H9 (cell line): ENCODE results near the gene TRIOBP. TPM values are rescaled to one million over a fixed set of nuclear protein-coding genes. Genes with fewer than 3 reads are reported as not detected.

Source experiments
- DNase-seq: peaks from one replicate; pipeline ENCODE4 v3.0.0-alpha.2; 2017
- H2AFZ ChIP-seq: one replicate; pipeline ENCODE4 v1.6.1; 2013; ENCODE audit warnings: mild to moderate bottlenecking, low read length, control low read depth, moderate library complexity
- H2AK5ac ChIP-seq: 2 replicates; pipeline ENCODE4 v1.6.1; 2013; ENCODE audit warnings: low read length, control low read depth, mixed read lengths; ENCODE audit not compliant: insufficient read length
- H2BK120ac ChIP-seq: one replicate; pipeline ENCODE4 v1.6.1; 2013; ENCODE audit warnings: low read depth, mild to moderate bottlenecking, low read length, control low read depth, inconsistent platforms; ENCODE audit not compliant: poor library complexity, severe bottlenecking
- H2BK12ac ChIP-seq: 2 replicates; pipeline ENCODE4 v1.6.1; 2013; ENCODE audit warnings: low read length, control low read depth, mixed read lengths, low read depth; ENCODE audit not compliant: insufficient read length
- H2BK15ac ChIP-seq: 2 replicates; pipeline ENCODE4 v1.6.1; 2013; ENCODE audit warnings: low read depth, low read length, control low read depth
- H2BK20ac ChIP-seq: one replicate; pipeline ENCODE4 v1.6.1; 2013; ENCODE audit warnings: low read depth, mild to moderate bottlenecking, low read length, control low read depth, inconsistent platforms; ENCODE audit not compliant: poor library complexity, severe bottlenecking
- H2BK5ac ChIP-seq: 2 replicates; pipeline ENCODE4 v1.6.1; 2013; ENCODE audit warnings: low read length, control low read depth, mixed read lengths; ENCODE audit not compliant: insufficient read length
- H3K14ac ChIP-seq: 2 replicates; pipeline ENCODE4 v1.6.1; 2013; ENCODE audit warnings: low read length, control low read depth; ENCODE audit not compliant: insufficient read depth
- H3K18ac ChIP-seq: 2 replicates; pipeline ENCODE4 v1.6.1; 2013; ENCODE audit warnings: low read depth, mild to moderate bottlenecking, mixed read lengths, low read length, control low read depth; ENCODE audit not compliant: insufficient read length
- H3K23ac ChIP-seq: 2 replicates; pipeline ENCODE4 v1.6.1; 2013; ENCODE audit warnings: low read length, control low read depth, mixed read lengths, low read depth; ENCODE audit not compliant: insufficient read length
- H3K23me2 ChIP-seq: 2 replicates; pipeline ENCODE4 v1.6.1; 2013; ENCODE audit warnings: low read depth, mild to moderate bottlenecking, mixed read lengths, low read length, control low read depth; ENCODE audit not compliant: insufficient read length, poor library complexity, severe bottlenecking
- H3K27ac ChIP-seq: 2 replicates; pipeline ENCODE4 v1.5.1; 2013; ENCODE audit warnings: low read length, control low read depth, mixed read lengths, low read depth; ENCODE audit not compliant: insufficient read length
- H3K27me3 ChIP-seq: 2 replicates; pipeline ENCODE4 v1.6.1; 2013; ENCODE audit warnings: low read length, control low read depth, inconsistent platforms; ENCODE audit not compliant: insufficient read depth
- H3K4ac ChIP-seq: 2 replicates; pipeline ENCODE4 v1.6.1; 2013; ENCODE audit warnings: low read depth, mild to moderate bottlenecking, control low read depth, inconsistent platforms, low read length, moderate library complexity
- H3K4me1 ChIP-seq: 2 replicates; pipeline ENCODE4 v1.6.1; 2013; ENCODE audit warnings: low read length, control low read depth, inconsistent platforms; ENCODE audit not compliant: insufficient read depth
- H3K4me2 ChIP-seq: 2 replicates; pipeline ENCODE4 v1.6.1; 2013; ENCODE audit warnings: low read length, control low read depth, mixed read lengths; ENCODE audit not compliant: insufficient read length, insufficient read depth
- H3K56ac ChIP-seq: 2 replicates; pipeline ENCODE4 v1.6.1; 2013; ENCODE audit warnings: low read depth, mild to moderate bottlenecking, mixed read lengths, low read length, control low read depth; ENCODE audit not compliant: insufficient read length
- H3K79me1 ChIP-seq: 2 replicates; pipeline ENCODE4 v1.6.1; 2013; ENCODE audit warnings: low read depth, mild to moderate bottlenecking, moderate library complexity, low read length, control low read depth, inconsistent platforms; ENCODE audit not compliant: insufficient read depth, poor library complexity, severe bottlenecking
- H3K79me2 ChIP-seq: 2 replicates; pipeline ENCODE4 v1.6.1; 2013; ENCODE audit warnings: low read length, control low read depth, inconsistent platforms; ENCODE audit not compliant: insufficient read depth
- H3K9ac ChIP-seq: 2 replicates; pipeline ENCODE4 v1.6.1; 2013; ENCODE audit warnings: low read length, control low read depth, mixed read lengths; ENCODE audit not compliant: insufficient read length; ENCODE audit errors: extremely low read depth
- H3K9me3 ChIP-seq: one replicate; pipeline ENCODE4 v1.6.1; 2013; ENCODE audit warnings: low read depth, low read length, inconsistent platforms; ENCODE audit not compliant: control insufficient read depth
- H3T11ph ChIP-seq: one replicate; pipeline ENCODE4 v1.6.1; 2013; ENCODE audit warnings: mild to moderate bottlenecking, low read length, control low read depth, inconsistent platforms
- H4K20me1 ChIP-seq: one replicate; pipeline ENCODE4 v1.6.1; 2013; ENCODE audit not compliant: control insufficient read depth, insufficient read length, insufficient read depth
- H4K5ac ChIP-seq: 2 replicates; pipeline ENCODE4 v1.6.1; 2013; ENCODE audit warnings: low read depth, mild to moderate bottlenecking, mixed read lengths, low read length, control low read depth; ENCODE audit not compliant: insufficient read length
- H4K8ac ChIP-seq: replicated peaks from 2 replicates; pipeline ENCODE4 v1.6.1; 2013; ENCODE audit warnings: low read length, control low read depth, mixed read lengths, low read depth; ENCODE audit not compliant: insufficient read length
- H4K91ac ChIP-seq: 2 replicates; pipeline ENCODE4 v1.6.1; 2013; ENCODE audit warnings: low read depth, mild to moderate bottlenecking, moderate library complexity, mixed read lengths, low read length, control low read depth; ENCODE audit not compliant: insufficient read length
- H3K27ac Mint-ChIP-seq, 3 experiments: 2 replicates in 2 of 3; 3 replicates in 1 of 3; pipeline ENCODE4 v1.8.0; 2020 to 2021; ENCODE audit warnings: mixed read lengths in 3 of 3, mild to moderate bottlenecking in 1 of 3, moderate library complexity in 1 of 3
- H3K27me3 Mint-ChIP-seq: 2 replicates; pipeline ENCODE4 v1.8.0; 2021; ENCODE audit warnings: low read depth, mild to moderate bottlenecking, moderate library complexity, mixed read lengths
- H3K36me3 Mint-ChIP-seq, 3 experiments: 2 replicates in 2 of 3; 3 replicates in 1 of 3; pipeline ENCODE4 v1.8.0; 2020 to 2021; ENCODE audit warnings: low read depth in 3 of 3, mixed read lengths in 3 of 3; ENCODE audit not compliant: insufficient read depth in 1 of 3
- H3K4me1 Mint-ChIP-seq, 2 experiments: 2 replicates each; pipeline ENCODE4 v1.8.0; 2020; ENCODE audit warnings: mixed read lengths in 2 of 2
- H3K4me3 Mint-ChIP-seq, 2 experiments: 2 replicates in 1 of 2; 3 replicates in 1 of 2; pipeline ENCODE4 v1.8.0; 2020 to 2021; ENCODE audit warnings: mild to moderate bottlenecking in 2 of 2, mixed read lengths in 2 of 2, moderate library complexity in 1 of 2
- H3K9me3 Mint-ChIP-seq, 2 experiments: 2 replicates in 1 of 2; 3 replicates in 1 of 2; pipeline ENCODE4 v1.8.0; 2020; ENCODE audit warnings: mild to moderate bottlenecking in 2 of 2, mixed read lengths in 2 of 2, moderate library complexity in 1 of 2
- WGBS: extraction: QIAGEN DNeasy Blood & Tissue Kit; methylation state at CpG from one replicate; pipeline ENCODE4 v1.1.7; 2013; ENCODE audit warnings: missing lambda C conversion rate, low lambda C conversion rate, mixed read lengths; ENCODE audit not compliant: insufficient read length; ENCODE audit errors: extremely low coverage; 5-methylcytosine and 5-hydroxymethylcytosine counted together
- total RNA-seq: library from RNA; stranded (reverse); gene quantifications from 2 replicates; pipeline ENCODE4 v1.2.1, GENCODE V29; 2021
- TF ChIP-seq, protein P1 (sequence below): fragments of 200-600 bp; sonication (generic); conservative IDR thresholded peaks from 3 replicates; pipeline ENCODE4 v1.8.0; 2021; ENCODE audit warnings: antibody characterized with exemption, mild to moderate bottlenecking

The TRIOBP gene
- total RNA-seq, 1 experiment from 2014 or later: 52.7 TPM

DNA sequence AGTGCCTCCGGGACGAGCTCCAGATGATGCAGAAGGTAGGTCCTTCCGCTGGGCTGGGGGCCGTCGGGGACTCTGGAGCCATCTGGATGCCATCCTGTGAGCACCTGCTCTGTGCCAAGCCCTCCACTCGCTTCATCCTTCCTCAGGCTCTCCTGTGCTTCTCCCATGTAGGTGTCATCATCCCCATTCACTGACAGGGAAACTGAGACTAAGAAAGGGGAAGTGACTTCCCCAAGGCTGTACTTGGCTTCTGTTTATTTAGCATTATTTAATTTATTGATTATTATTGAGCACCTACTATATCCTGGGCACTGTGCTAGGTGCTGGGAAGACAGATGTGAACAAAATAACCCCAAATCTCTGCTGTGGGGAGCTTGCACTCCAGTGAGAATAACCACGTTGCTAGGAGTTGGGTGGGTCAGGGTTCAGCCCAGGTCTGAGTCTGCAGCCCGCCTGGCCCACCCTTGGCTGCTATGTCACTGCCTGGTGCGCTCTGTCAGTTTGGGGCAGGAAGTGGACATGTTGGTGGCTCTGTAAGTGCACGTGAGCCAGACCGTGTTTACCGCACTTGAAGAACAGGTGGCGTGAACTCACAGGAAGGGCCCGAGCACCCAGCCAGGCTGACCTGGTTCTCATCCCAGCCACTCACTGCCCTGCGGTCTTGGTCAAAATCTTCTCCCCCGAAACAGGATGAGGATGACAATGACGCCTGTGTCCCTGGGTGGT lies 75.0 kb downstream of the TRIOBP start:
- Histone ChIP-seq H2BK20ac (no peak overlapping the region), H3K4me2 (no peak overlapping the region), H3K27ac (no peak overlapping the region), H2AK5ac (no peak overlapping the region), H3K9me3 (no peaks in the 10 kb centered on the region), H3K79me2 (no peaks in the 10 kb centered on the region), H2AFZ (no peak overlapping the region), H4K8ac (no peak overlapping the region), H3K4ac (no peak overlapping the region), H2BK12ac (no peak overlapping the region), H3T11ph (no peak overlapping the region), H3K4me1 (no peaks in the 10 kb centered on the region), H3K79me1 (no peaks in the 10 kb centered on the region), H3K9ac (no peak overlapping the region), H4K20me1 (no peaks in the 10 kb centered on the region), H2BK120ac (no peak overlapping the region), H3K23me2 (no peaks in the 10 kb centered on the region), H4K91ac (no peak overlapping the region), H2BK15ac (no peak overlapping the region), H2BK5ac (no peak overlapping the region), H4K5ac (no peak overlapping the region), H3K14ac (no peak overlapping the region), H3K27me3 (no peaks in the 10 kb centered on the region), H3K18ac (no peak overlapping the region), H3K23ac (no peak overlapping the region), H3K56ac (no peak overlapping the region)
- no peak for DNase-seq
- H3K9me3 Mint-ChIP-seq: no peaks in the 10 kb centered on the region
- TF ChIP-seq, protein P1, sequence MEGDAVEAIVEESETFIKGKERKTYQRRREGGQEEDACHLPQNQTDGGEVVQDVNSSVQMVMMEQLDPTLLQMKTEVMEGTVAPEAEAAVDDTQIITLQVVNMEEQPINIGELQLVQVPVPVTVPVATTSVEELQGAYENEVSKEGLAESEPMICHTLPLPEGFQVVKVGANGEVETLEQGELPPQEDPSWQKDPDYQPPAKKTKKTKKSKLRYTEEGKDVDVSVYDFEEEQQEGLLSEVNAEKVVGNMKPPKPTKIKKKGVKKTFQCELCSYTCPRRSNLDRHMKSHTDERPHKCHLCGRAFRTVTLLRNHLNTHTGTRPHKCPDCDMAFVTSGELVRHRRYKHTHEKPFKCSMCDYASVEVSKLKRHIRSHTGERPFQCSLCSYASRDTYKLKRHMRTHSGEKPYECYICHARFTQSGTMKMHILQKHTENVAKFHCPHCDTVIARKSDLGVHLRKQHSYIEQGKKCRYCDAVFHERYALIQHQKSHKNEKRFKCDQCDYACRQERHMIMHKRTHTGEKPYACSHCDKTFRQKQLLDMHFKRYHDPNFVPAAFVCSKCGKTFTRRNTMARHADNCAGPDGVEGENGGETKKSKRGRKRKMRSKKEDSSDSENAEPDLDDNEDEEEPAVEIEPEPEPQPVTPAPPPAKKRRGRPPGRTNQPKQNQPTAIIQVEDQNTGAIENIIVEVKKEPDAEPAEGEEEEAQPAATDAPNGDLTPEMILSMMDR: no peak
- H3K4me3 Mint-ChIP-seq: no peak overlapping the region
- WGBS: no CpG with 5 or more reads among the region's 17 CpGs
- H3K36me3 Mint-ChIP-seq: peaks cover 3 to 51% (median 35%) of the 10 kb centered on the region in 3 experiments; a peak in 6 of 7 replicates
- no peak overlapping the region for H3K27ac Mint-ChIP-seq
- H3K27me3 Mint-ChIP-seq: no peaks in the 10 kb centered on the region; the same call in 1 of the 2 replicates
- H3K4me1 Mint-ChIP-seq: peaks cover 4 to 10% of the 10 kb centered on the region in 2 experiments
